Measurements from ENCODE around the gene NGEF.

- TF ChIP-seq CTCF (IDR thresholded peaks at IDR 0.05; ENCODE audit: low read length) (no peak), EZH2 (IDR thresholded peaks at IDR 0.05; ENCODE audit: borderline replicate concordance, low read length) (no peak)
Observed at GRCh38 chr2:233031556-233032500, 18.8 kb upstream of the NGEF start.

Measured in OCI-LY1 (cell line).